Activated CD4-positive, alpha-beta T cell treated with anti-CD3 and anti-CD28 coated beads, Interleukin-2, amount 10 ng/mL, durations not matched to agents 7 days and 5 days (primary cell): Measurements from ENCODE around the gene HEATR5B. TPM values are rescaled to one million over a fixed set of nuclear protein-coding genes. Genes with fewer than 3 reads are reported as not detected.

Experiments
- CTCF ChIA-PET: fragments of 350-600 bp; sonication (Branson Sonifier 250); formaldehyde crosslinking; loops from one replicate; lab custom pipeline; 2021; ENCODE audit warnings: antibody characterized with exemption; lab: Charles Lee
- POLR2A ChIA-PET: fragments of 350-600 bp; sonication (Branson Sonifier 250); formaldehyde crosslinking; loops from one replicate; lab custom pipeline; 2021; ENCODE audit warnings: antibody characterized with exemption; lab: Charles Lee
- DNase-seq: peaks from one replicate; pipeline ENCODE4 v3.0.0-alpha.2; 2020
- H3K27ac Mint-ChIP-seq: one replicate; pipeline ENCODE4 v1.8.0; 2021; ENCODE audit warnings: mild to moderate bottlenecking, moderate library complexity, mixed read lengths
- H3K27me3 Mint-ChIP-seq: one replicate; pipeline ENCODE4 v1.8.0; 2021; ENCODE audit warnings: mixed read lengths
- H3K36me3 Mint-ChIP-seq: one replicate; pipeline ENCODE4 v1.8.0; 2021; ENCODE audit warnings: low read depth, mixed read lengths
- H3K4me1 Mint-ChIP-seq: one replicate; pipeline ENCODE4 v1.8.0; 2021; ENCODE audit warnings: mixed read lengths
- H3K4me3 Mint-ChIP-seq: one replicate; pipeline ENCODE4 v1.8.0; 2021; ENCODE audit warnings: mild to moderate bottlenecking, moderate library complexity, mixed read lengths
- H3K9me3 Mint-ChIP-seq: one replicate; pipeline ENCODE4 v1.8.0; 2021; ENCODE audit warnings: mixed read lengths
- total RNA-seq, 2 experiments: library from RNA; stranded (reverse); gene quantifications; one replicate each; pipeline ENCODE4 v1.2.3, GENCODE V29; 2021

The HEATR5B gene
- total RNA-seq, 2 experiments from 2014 or later, result 21.4 to 21.8 TPM

GRCh38 chr2:36966370-36967235 lies 117.6 kb downstream of the HEATR5B start, which contains the start of gene STRN:
STRN (minus strand) TSS chr2:36966536; CDS start chr2:36966463, 73 bp downstream.
- Mint-ChIP-seq H3K9me3 (no peaks in the 10 kb centered on the region), H3K27ac (peak within 1 kb of the TSS; percentile 96), H3K36me3 (peaks cover 26% of the 10 kb centered on the region), H3K4me1 (peaks cover 51% of the 10 kb centered on the region), H3K27me3 (no peaks in the 10 kb centered on the region), H3K4me3 (peak within 1 kb of the TSS; percentile 97)
- ChIA-PET POLR2A (interaction anchor here (1.3 kb wide), 1 partner anchor 118 kb away, joined by 4 read pairs; the partner anchor contains the start of genes GPATCH11 and HEATR5B), CTCF (interaction anchor here (0.6 kb wide), 1 partner anchor 1112 kb away, joined by 4 read pairs; no protein-coding TSS in a partner anchor)
- peak; percentile 96 for DNase-seq

DNA sequence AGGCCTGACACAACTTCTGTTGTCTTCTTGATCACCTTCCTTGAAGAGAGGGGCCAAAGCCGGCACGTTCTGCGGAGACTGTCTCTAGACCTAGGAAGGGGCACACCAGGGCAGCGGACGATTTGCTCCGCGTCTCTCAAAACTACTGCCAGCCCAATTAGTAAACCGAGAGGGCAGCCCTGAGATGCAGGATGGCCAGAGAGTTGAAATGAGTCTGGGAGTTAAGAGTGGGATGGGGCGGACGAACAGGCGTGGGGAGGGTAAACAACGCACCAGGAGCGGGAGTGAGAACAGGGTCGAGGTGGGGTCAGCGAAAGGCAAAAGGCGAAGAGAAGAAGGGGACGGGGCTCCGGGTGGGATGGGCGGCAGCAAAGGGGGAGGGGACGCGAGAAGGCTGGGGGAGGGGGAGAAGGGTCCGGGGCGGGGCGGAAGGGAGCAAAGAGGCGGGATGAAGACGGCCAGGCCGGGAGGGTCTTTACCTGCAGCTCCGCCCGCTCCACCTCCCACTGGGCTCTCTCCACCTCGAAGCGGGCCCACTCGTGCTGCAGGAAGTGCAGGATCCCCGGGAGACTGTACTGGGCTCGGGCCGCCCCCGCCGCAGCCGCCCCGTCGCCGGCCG lies 118.3 kb downstream of the HEATR5B start:
- ChIA-PET CTCF (no interaction called here), POLR2A (interaction anchor here (1.3 kb wide), 1 partner anchor 119 kb away, joined by 4 read pairs; the partner anchor contains the start of genes GPATCH11 and HEATR5B)
- peak overlapping the region; percentile 94 for H3K27ac Mint-ChIP-seq
- peak overlapping the region; percentile 97 for H3K4me3 Mint-ChIP-seq
- H3K27me3 Mint-ChIP-seq, result no peaks in the 10 kb centered on the region
- H3K9me3 Mint-ChIP-seq, result no peaks in the 10 kb centered on the region
- H3K4me1 Mint-ChIP-seq, result peaks cover 55% of the 10 kb centered on the region
- peak; percentile 48 for DNase-seq
- H3K36me3 Mint-ChIP-seq, result peaks cover 28% of the 10 kb centered on the region

DNA sequence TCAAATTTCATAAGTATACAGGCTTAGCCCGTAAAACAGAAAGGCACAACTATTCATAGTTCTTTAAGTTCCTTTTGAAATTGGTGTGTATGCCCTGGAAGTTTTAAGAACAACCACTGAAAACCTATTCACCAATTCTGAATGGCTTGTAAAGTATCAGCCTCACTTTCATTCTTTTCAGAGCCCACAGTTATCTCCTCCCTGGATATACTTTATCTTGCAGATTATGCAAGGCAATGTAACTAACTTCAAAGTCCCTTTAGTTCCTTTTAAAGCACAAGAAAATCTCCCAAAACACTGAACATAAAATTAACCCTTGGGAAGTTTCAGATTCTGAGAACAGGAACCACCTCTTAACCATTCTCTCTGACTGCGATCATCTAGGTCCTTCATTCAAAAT lies 119.0 kb downstream of the HEATR5B start:
- H3K9me3 Mint-ChIP-seq, result no peaks in the 10 kb centered on the region
- H3K4me3 Mint-ChIP-seq, result peak overlapping the region; percentile 97
- ChIA-PET CTCF (no interaction called here), POLR2A (no interaction called here)
- H3K27ac Mint-ChIP-seq, result peak overlapping the region; percentile 94
- no peaks in the 10 kb centered on the region for H3K27me3 Mint-ChIP-seq
- peaks cover 58% of the 10 kb centered on the region for H3K4me1 Mint-ChIP-seq
- peaks cover 29% of the 10 kb centered on the region for H3K36me3 Mint-ChIP-seq
- DNase-seq, result no peak

- H3K27ac Mint-ChIP-seq, result peak overlapping the region; percentile 94
- no peak for DNase-seq
- peak overlapping the region; percentile 97 for H3K4me3 Mint-ChIP-seq
- H3K9me3 Mint-ChIP-seq, result no peaks in the 10 kb centered on the region
- CTCF ChIA-PET, result no interaction called here
- H3K4me1 Mint-ChIP-seq, result peaks cover 64% of the 10 kb centered on the region
- H3K27me3 Mint-ChIP-seq, result no peaks in the 10 kb centered on the region
- POLR2A ChIA-PET, result no interaction called here
- H3K36me3 Mint-ChIP-seq, result peaks cover 30% of the 10 kb centered on the region
Measured at GRCh38 chr2:36964496-36965058, 119.6 kb downstream of the HEATR5B start.

DNA sequence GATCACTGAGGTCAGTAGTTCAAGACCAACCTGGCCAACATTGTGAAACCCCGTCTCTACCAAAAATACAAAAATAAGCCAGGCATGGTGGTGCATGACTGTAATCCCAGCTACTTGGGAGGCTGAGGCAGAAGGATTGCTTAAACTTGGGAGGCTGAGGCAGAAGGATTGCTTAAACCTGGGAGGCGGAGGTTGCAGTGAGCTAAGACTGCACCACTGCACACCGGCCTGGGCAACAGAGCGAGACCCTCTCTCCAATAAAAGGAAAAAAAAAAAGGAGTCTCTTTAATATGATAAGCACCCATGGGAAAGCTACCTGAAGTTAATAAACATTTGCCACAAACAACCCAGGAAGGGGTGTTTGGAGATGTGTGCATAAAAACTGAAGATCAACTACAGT lies 120.4 kb downstream of the HEATR5B start:
- no peak for DNase-seq
- ChIA-PET CTCF (no interaction called here), POLR2A (no interaction called here)
- peaks cover 71% of the 10 kb centered on the region for H3K4me1 Mint-ChIP-seq
- no peaks in the 10 kb centered on the region for H3K9me3 Mint-ChIP-seq
- H3K36me3 Mint-ChIP-seq, result peaks cover 31% of the 10 kb centered on the region
- H3K27ac Mint-ChIP-seq, result no peak overlapping the region
- H3K27me3 Mint-ChIP-seq, result no peaks in the 10 kb centered on the region
- H3K4me3 Mint-ChIP-seq, result no peak overlapping the region

DNA sequence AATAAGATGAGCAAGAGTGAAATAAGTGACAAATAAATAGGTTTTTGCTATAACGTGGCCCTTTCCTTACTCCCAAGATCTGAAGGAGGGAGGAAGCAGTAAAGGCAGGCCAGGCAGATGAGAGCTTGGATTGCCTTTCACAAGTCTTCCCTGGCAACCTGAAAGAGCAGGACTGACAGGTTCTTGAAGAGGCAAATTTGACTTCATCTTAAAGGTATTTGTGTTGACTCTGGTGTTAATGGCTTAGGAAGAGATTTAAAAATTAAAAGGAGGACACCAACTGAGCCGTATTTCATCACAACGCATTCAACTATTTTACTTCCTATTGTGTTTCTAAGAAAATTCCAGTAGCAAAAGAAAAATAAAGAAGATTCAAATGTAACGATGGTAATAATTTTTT lies 121.1 kb downstream of the HEATR5B start:
- Mint-ChIP-seq H3K36me3 (peaks cover 36% of the 10 kb centered on the region), H3K4me1 (peaks cover 71% of the 10 kb centered on the region), H3K4me3 (no peak overlapping the region), H3K27me3 (no peaks in the 10 kb centered on the region), H3K27ac (no peak overlapping the region), H3K9me3 (no peaks in the 10 kb centered on the region)
- POLR2A ChIA-PET, result no interaction called here
- CTCF ChIA-PET, result interaction anchor here (0.6 kb wide), 1 partner anchor 121 kb away, joined by 3 read pairs; no protein-coding TSS in a partner anchor
- no peak for DNase-seq

GRCh38 chr2:36960773-36961172 lies 123.4 kb downstream of the HEATR5B start:
- no peak for DNase-seq
- Mint-ChIP-seq H3K27me3 (no peaks in the 10 kb centered on the region), H3K9me3 (no peaks in the 10 kb centered on the region), H3K4me3 (no peak overlapping the region), H3K36me3 (peaks cover 38% of the 10 kb centered on the region), H3K4me1 (peaks cover 71% of the 10 kb centered on the region), H3K27ac (no peak overlapping the region)
- ChIA-PET CTCF (no interaction called here), POLR2A (no interaction called here)

DNA sequence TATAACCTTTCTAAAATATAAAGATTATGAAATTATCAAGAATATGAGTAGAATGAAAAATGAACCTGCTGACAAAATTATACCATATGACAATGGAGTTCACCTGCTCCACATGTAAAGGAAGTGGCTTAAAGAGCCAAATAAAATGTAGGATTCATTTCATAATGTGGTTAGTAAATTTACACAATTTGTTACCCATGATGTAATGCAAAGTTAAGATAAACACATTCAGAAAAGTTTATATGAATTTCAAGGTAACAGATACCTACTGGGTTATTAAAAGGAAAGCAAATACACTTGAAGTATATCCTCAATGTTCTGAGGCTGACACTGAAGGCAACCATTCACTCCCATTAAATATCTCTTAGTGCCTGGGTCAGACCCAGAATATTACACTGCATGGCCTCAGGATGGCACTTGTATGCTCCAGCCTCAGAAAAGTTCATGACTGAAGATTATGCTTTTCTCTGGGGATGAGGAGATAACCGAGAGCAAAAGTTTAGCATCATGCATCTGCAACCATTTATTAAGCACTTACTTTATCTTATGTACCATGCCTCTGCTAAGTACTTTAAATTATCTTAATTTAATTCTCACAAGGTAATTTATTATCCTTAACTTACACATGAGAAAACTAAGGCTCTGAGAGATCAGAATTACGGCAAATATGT lies 124.0 kb downstream of the HEATR5B start:
- peaks cover 38% of the 10 kb centered on the region for H3K36me3 Mint-ChIP-seq
- CTCF ChIA-PET, result no interaction called here
- peaks cover 70% of the 10 kb centered on the region for H3K4me1 Mint-ChIP-seq

DNA sequence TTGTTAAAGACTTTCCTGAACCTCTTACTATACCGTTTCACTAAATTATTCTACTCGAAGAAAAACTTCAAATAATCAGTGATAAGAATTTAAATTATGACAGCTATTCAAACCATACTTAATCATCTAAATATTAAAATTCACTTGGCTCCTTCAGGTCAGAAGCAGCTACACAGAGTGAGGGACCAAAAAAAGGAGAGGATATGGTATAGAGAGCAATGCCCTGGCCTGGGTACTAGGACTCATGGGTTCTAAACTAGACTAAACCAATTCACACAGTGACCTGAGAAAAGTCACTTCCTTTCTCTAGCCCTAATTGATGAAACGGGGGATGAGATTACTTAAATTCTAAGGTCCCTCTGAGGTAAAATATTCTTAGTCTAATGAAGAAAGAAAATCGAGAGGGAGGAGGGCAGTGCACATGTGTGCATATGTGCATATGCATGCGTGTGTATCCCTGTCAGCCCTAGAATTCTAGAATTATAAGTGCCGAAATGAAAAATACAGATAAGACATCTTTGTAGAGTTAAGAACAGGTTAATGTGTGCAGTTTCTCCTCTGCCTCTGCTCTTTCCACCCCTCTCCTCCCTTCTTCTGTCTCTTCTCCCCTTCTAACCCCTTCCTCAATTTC lies 129.1 kb downstream of the HEATR5B start:
- POLR2A ChIA-PET, result no interaction called here

More for the DNA sequence above, 124.0 kb downstream of the HEATR5B start:
- POLR2A ChIA-PET, result no interaction called here
- Mint-ChIP-seq H3K4me3 (no peak overlapping the region), H3K9me3 (no peaks in the 10 kb centered on the region), H3K27ac (no peak overlapping the region), H3K27me3 (no peaks in the 10 kb centered on the region)
- no peak for DNase-seq

GRCh38 chr2:36952748-36953197 lies 131.4 kb downstream of the HEATR5B start:
- H3K27ac Mint-ChIP-seq, result no peak overlapping the region
- peaks cover 8% of the 10 kb centered on the region for H3K36me3 Mint-ChIP-seq
- H3K9me3 Mint-ChIP-seq, result no peaks in the 10 kb centered on the region
- ChIA-PET CTCF (no interaction called here), POLR2A (no interaction called here)
- no peak overlapping the region for H3K4me3 Mint-ChIP-seq
- peaks cover 24% of the 10 kb centered on the region for H3K4me1 Mint-ChIP-seq
- H3K27me3 Mint-ChIP-seq, result no peaks in the 10 kb centered on the region
- DNase-seq, result no peak

More for the DNA sequence above, 129.1 kb downstream of the HEATR5B start:
- H3K9me3 Mint-ChIP-seq, result no peaks in the 10 kb centered on the region
- H3K27me3 Mint-ChIP-seq, result no peaks in the 10 kb centered on the region
- DNase-seq, result no peak
- no peak overlapping the region for H3K4me3 Mint-ChIP-seq
- peaks cover 39% of the 10 kb centered on the region for H3K4me1 Mint-ChIP-seq
- CTCF ChIA-PET, result interaction anchor here (2.1 kb wide), 1 partner anchor 14 kb away, joined by 7 read pairs; no protein-coding TSS in a partner anchor
- no peak overlapping the region for H3K27ac Mint-ChIP-seq
- H3K36me3 Mint-ChIP-seq, result peaks cover 13% of the 10 kb centered on the region

- no peak for DNase-seq
- peaks cover 19% of the 10 kb centered on the region for H3K4me1 Mint-ChIP-seq
- H3K27me3 Mint-ChIP-seq, result no peaks in the 10 kb centered on the region
- no peak overlapping the region for H3K4me3 Mint-ChIP-seq
- H3K27ac Mint-ChIP-seq, result no peak overlapping the region
- CTCF ChIA-PET, result no interaction called here
- no peaks in the 10 kb centered on the region for H3K9me3 Mint-ChIP-seq
- peaks cover 8% of the 10 kb centered on the region for H3K36me3 Mint-ChIP-seq
- POLR2A ChIA-PET, result no interaction called here
Measured at GRCh38 chr2:36951574-36951973, 132.6 kb downstream of the HEATR5B start.

DNA sequence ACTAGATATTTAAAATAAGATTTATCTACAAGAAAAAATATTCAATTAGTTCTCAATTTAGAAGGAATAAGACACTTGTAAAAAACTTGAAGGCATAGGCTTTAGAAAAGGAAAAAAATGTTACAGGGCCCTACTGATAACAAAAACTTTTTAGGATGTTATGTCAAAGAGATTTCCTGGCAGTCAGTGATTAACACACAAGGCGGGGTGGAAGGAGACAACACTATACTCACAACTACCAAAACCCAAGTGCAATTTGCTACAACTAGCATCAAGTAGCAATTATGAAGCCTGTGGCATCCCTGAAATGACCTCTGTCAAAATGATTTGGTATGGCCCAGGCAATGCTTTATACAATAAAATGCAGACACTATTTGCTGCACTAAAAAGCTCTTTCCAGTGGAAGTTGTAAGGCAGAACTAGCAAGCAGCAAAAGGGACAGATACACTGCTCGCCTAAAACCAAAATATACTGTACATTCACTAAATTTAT lies 133.1 kb downstream of the HEATR5B start:
- Mint-ChIP-seq H3K4me3 (no peak overlapping the region), H3K36me3 (peaks cover 8% of the 10 kb centered on the region), H3K27me3 (no peaks in the 10 kb centered on the region), H3K9me3 (no peaks in the 10 kb centered on the region), H3K27ac (peak overlapping the region; percentile 33), H3K4me1 (peaks cover 17% of the 10 kb centered on the region)
- POLR2A ChIA-PET, result no interaction called here
- CTCF ChIA-PET, result no interaction called here
- no peak for DNase-seq
